DMS53 (cell line): Measurements from ENCODE around the gene AP5S1.
A peak's percentile ranks its signal among the peaks of the same experiment; 100 is the strongest.
"Not testable (repeated sequence)": the region's sequence is repeated elsewhere in the genome, so short reads cannot be mapped to it uniquely, and the experiment has no call there.

Experiments
- DNase-seq: peaks from one replicate; lab custom pipeline; 2025; lab: John Stamatoyannopoulos, UW

Gene AP5S1

DNA sequence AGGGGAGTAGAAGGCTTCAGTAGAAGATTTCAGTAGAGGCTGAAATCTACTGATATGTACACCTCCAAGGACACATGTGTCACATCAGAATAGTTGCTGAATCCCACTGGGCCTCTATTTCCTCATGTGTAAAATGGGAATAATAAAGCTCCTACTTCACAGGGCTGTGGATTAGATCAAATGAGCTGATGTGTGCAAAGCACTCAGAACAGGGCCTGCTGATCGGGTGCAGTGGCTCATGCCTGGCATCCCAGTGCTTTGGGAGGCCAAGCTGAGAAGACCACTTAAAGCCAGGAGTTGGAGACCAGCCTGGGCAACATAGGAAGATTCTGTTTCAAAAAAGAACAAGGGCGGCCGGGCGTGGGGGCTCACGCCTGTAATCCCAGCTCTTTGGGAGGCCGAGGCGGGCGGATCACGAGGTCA is 8.1 kb upstream of the AP5S1 start:
- no peak for DNase-seq

GRCh38 chr20:3812975-3813847 is 7.1 kb upstream of the AP5S1 start:
- no peak for DNase-seq

DNA sequence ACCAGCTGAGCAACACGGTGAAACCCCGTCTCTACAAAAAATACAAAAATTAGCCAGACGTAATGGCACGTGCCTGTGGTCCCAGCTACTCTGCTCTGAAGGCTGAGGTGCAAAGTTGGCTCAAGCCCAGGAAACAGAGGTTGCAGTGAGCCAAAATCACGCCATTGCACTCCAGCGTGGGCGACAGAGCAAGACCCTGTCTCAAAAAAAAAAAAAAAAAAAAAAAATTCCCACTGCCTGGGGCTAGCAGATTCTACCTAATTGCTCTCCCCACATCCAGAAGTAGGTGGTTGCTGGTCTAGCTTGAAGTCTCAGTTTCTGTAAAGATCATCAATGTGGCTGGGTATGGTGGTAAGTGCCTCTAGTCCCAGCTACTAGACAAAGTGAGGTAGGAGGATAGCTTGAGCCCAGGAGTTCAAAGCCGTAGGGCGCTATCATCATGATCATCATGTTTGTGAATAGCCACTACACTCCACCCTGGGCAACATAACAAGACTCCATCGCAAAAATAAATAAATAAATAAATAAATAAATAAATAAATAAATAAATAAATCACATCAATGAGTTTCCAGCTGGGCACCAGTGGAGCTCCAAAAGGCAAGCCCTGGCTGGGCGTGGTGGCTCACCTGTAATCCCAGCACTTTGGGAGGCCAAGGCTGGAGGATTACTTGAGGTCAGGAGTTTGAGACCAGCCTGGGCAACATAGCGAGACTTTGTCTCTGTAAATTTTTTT is 6.3 kb upstream of the AP5S1 start:
- no peak for DNase-seq

DNA sequence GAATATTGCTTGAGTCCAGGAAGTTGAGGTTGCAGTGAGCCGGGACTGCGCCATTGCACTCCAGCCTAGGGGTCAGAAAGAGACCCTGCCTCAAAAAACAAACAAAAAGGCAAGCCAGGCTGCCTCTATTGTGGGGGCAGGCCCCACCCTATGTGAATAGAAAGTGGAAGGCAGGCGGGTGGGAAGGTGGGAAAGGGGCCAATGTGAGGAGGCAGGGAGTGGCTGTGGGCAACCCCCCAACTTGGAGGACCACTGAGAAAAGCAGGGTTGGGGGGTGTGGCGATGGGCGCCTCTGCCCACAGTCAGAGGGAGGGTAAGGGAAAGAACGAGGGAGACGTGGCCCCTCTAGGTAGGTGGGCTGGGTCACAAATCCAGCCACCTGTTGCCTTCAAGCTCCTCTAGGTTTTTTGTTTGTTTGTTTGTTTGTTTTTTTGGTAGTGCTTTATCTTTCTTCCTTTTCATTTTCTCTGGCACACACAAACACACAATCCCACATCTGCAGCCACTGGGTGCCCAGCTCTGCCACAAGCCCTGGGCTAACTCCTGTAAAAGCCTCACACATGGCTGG is 5.3 kb upstream of the AP5S1 start:
- DNase-seq = no peak

- DNase-seq = no peak
Observed at GRCh38 chr20:3815703-3816315, 4.5 kb upstream of the AP5S1 start.

DNA sequence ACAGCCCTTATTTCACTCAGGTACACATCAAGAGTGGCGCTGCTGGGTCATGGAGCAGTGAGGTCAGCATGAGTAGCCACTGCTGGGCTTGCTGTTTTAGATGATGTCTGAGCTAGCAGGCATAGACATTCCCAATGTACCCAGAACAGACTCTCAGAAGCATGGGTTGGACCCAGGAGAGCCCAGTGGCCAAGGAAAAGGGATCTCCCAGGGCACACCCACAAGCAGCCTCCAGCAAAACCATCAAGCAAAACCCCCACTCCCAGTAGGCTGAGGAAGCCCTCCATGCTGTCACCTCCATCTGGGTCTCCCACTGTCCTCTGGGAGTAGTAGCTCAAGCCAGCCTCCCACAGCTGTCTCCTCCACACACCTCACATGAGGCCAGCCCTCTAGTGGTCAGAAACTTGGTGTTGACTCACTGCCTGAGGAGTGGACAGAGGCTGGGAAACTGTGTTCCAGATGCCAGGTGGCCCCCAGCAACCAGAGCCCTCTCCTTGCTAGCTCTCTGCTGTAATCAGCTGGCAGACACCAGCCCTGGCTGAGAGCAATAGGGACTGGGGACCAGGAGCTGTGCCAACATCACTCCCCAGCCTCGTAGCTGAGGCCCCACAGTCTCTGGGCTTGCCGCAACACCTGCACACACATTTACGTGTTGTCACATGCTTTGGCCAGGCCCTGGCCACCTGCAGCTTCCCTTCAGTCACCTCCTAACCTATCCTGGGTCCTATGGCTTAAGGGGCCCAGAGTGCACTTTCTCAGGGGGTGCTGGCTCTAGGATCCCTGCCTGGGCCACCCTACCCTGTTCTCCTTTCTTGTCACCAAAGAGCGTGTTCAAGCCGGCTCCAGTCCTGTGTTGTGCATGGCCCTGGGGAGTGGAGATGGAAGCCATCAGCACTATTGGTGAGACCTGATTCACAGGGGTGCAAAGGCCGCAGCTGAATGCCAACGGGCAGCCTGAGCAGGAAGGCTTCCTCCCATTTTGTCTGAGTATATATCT is 1.9 kb upstream of the AP5S1 start:
- peak; percentile 95 for DNase-seq

DNA sequence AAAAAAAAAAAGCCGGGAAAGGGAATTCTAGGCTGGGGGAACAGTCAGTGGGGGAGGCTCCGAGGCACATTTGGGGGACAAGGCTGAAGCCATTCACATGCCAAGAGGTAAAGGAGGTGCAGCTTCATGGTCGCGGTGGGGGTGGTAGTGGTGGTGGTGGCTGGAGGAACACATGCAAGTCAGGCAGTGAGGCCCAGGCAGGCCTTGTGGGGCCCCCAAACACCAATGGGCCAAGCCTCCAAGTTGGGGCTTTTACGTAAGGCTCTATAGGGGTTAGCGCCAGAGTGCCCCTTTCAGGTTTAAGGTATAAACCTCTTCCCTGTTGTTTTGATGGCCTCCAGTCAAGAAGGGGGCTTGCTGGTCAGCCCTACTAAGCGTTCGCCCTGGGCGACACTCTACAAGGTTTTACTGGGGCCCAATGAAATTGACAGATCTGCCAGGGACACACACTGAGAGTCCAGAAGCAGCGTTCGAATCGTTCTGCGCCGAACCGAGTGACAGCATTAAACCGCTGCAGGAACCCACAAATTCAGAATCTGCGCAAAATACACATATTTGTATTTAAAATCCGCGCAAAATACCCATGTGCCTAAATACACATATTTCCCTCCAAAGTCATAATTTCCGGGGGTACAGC is 818 bp upstream of the AP5S1 start:
- DNase-seq = no peak

DNA sequence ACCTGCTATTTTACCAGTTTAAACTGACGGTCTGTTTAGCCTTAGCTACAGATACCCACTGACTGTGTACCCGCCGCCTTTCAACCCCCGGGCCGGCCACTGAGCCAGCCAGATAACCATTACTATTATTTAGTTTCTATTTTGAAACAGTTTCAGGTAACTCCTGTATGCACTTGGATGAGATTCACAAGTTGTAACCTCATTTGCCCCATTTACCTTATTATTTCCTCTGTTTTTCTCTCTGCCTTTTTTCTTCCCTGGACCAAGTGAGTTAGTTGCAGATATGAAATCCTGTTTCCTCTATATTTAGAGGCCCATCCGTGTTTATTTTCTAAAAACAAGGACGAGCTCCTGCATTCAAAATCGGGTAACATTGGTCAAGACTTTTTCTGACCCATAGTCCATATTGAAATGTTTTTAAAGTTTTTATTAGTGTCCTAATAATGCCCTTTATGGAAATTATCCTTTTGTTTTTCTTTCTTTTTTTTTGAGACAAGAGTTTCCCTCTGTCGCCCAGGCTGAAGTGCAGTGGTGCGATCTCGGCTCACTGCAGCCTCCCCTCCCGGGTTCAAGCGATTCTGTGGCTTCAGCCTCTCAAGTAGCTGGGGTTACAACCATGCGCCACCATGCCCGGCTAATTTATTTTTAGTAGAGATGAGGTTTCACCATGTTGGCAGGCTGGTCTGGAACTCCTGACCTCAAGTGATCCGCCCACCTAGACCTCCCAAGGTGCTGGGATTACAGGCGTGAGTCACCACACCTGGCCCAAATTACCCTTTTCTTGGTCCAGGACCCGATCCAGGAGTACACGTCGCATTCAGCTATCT is 767 bp downstream of the AP5S1 start:
- no peak for DNase-seq

- no peak for DNase-seq
Observed at GRCh38 chr20:3821996-3822395, 1.6 kb downstream of the AP5S1 start.

- DNase-seq = no peak
Observed at GRCh38 chr20:3823881-3824280, 3.5 kb downstream of the AP5S1 start.

- no peak for DNase-seq
Observed at GRCh38 chr20:3825526-3825925, 5.2 kb downstream of the AP5S1 start.

- DNase-seq = no peak
Observed at GRCh38 chr20:3826420-3826819, 6.1 kb downstream of the AP5S1 start.

- DNase-seq = no peak
Observed at GRCh38 chr20:3828798-3829197, 8.5 kb downstream of the AP5S1 start.

- not testable (repeated sequence) for DNase-seq
Observed at GRCh38 chr20:3829891-3830290, 9.5 kb downstream of the AP5S1 start.

GRCh38 chr20:3836132-3836531 is 15.8 kb downstream of the AP5S1 start:
- DNase-seq = no peak

DNA sequence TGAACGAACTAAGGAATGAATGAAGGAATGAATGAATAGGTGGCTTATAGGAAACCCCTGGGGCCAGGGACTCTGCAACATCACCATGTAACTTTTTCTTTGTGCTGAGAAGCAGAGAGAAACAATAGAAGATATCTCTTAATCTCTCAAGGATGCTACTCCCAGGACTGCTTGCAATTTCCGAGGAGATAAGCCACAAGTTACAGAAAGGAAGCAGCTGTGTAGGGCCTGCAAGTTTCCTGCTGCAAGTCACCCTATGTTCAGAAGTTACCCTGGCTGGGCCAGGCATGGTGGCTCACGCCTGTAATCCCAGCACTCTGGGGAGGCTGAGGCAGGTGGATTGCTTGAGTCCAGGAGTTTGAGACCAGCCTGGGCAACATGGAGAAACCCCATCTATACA is 19.0 kb downstream of the AP5S1 start:
- DNase-seq = no peak

DNA sequence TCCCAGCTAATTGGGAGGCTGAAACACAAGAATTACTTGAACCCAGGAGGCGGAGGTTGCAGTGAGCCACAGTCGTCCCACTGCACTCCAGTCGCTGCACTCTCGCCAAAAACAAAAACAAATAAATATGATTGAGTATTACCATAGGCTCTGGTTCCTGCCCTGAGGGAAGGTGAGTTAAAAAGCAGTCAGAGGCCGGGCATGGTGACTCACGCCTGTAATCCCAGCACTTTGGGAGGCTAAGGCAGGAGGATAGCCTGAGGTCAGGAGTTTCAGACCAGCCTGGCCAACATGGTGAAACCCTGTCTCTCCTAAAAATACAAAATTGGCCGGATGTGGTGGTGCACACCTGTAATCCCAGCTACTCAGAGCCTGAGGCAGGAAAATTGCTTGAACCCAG is 19.9 kb downstream of the AP5S1 start:
- not testable (repeated sequence) for DNase-seq

- no peak for DNase-seq
Observed at GRCh38 chr20:3842348-3842930, 22.1 kb downstream of the AP5S1 start.

DNA sequence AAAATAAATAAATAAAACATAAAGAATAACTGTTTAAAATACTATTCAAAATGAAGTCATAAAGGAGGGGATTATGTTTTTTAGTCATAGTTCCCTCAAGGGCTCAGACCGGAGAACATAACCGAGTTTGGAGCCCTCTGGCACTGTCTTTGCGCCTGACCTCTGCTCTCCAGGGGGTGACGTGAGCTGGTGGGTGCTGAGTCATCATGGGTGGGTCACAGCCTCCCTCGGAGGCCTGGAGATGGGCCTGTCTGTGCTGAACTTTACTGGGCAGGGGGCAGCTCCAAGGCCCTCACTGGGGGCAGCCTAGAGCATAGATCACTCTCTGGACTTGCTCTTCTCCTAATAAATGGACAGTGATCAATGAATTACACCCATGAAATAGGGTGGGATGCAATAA is 23.1 kb downstream of the AP5S1 start:
- DNase-seq = no peak
